Neural progenitor cell (in vitro differentiated cells): ENCODE measurements around the gene SMCO3.

Experiments used
- CTCF ChIP-seq: fragments of 200-600 bp; sonication (generic); IDR thresholded peaks from 2 replicates; pipeline ENCODE4 v1.5.1; 2017; ENCODE audit warnings: antibody characterized with exemption, mild to moderate bottlenecking
- EZH2phosphoT487 ChIP-seq: fragments of 200-600 bp; sonication (generic); IDR thresholded peaks from 2 replicates; pipeline ENCODE4 v1.6.1; 2017; ENCODE audit warnings: antibody characterized with exemption

- no peak for TF ChIP-seq CTCF
- no peak for TF ChIP-seq EZH2phosphoT487
Observed at GRCh38 chr12:14853961-14854360, 40.0 kb upstream of the SMCO3 start.
